CD4-positive, alpha-beta T cell treated with Interleukin-15 for 1 hour (primary cell): Measurements from ENCODE around the gene SLC5A10.
A peak's percentile ranks its signal among the peaks of the same experiment; 100 is the strongest.
"Not testable (repeated sequence)": the region's sequence is repeated elsewhere in the genome, so short reads cannot be mapped to it uniquely, and the experiment has no call there.

ENCODE experiments used
- DNase-seq: peaks from one replicate; pipeline ENCODE4 v3.0.0-alpha.2; 2020

SLC5A10 gene

GRCh38 chr17:18948476-18949006, 3.4 kb upstream of the SLC5A10 start:
- DNase-seq, result no peak

DNA sequence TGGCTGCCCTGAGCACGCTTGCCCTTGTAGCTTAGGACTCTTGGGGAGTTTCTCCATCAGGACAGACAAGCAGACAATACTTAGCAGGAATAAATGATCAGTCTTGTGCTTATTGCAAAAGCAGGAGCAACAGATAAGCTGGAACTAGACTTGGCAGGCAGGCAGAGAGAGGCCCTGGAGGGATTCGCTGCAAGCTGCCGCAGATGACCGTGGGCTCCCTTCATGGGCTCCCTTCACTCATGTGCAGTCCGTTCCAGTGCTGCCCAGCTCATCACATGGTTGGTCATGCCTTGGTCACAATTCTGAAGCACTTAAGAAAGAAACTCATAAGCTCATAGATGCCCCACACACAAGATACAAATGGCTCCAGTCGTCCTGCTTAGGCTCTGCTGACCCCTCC, 2.4 kb upstream of the SLC5A10 start:
- DNase-seq, result peak; percentile 2

- no peak for DNase-seq
Measured at GRCh38 chr17:18950346-18950745, 1.6 kb upstream of the SLC5A10 start.

DNA sequence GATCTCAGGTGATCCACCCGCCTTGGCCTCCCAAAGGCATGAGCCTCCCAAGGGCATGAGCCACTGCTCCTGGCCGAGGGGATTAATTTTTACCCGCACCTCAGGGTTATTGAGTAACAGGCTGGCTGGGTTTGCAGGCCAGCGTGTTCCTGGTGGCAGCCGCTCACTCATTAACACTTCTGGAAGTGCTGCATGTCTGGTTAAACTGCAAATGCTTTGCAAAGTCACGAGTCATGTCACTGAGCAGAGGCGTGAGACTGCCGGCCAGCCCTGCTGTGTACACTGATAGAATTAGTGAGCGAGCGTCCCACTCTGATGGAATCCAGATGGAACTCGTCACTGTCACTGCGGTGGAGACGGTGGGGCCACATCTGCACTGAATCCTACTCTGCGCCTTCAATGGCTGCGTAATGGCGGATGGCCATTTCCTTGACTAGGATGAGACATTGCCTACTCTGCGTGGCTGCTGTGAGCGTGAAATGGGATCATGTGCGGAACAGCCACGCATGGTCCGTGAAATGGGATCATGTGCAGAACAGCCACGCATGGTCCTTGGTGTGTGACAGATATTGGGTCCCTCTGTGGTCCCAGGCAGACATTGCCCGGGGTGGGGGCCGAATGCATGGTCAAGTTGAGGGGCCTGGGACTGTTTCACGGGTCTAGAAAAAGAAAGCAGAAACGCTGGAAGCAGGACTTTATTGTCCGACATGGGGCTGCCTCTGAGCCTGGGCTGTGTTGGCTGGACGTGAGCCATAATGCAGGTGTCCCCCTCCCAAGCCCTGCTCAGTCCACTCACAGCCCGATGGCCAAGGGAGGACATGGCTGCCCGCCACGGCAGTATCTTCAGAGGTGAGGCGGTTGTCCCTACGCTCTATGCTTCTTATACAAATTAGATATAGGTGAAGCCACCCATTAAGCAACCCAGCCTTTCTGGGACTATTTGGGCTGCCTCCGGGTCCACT, 740 bp upstream of the SLC5A10 start:
- DNase-seq, result peak; percentile 15

- no peak for DNase-seq
Measured at GRCh38 chr17:18953231-18953728, 1.3 kb downstream of the SLC5A10 start.

DNA sequence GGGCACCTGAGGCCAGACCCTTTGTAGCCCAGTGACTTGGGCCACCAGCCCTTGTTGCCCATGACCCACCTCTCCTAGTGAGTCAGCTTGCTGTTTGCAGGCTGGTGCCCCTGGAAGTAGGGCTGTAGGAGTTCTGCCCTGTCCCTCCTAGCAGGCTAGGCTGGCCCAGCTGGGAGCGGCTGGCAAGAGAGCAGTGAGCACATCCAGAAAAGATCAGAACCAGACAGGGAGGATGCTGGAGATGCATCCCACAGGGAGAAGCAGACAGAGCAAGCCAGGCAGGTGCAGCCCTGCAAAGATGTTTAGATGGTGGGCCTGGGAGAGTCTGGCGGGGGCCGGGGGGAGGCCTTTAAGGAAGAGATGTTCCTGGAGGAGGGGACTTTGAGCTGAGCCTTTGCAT, 2.4 kb downstream of the SLC5A10 start:
- DNase-seq, result no peak

GRCh38 chr17:18955009-18955408, 3.0 kb downstream of the SLC5A10 start:
- no peak for DNase-seq

GRCh38 chr17:18956021-18956420, 4.1 kb downstream of the SLC5A10 start:
- DNase-seq, result not testable (repeated sequence)

- no peak for DNase-seq
Measured at GRCh38 chr17:18956581-18956980, 4.6 kb downstream of the SLC5A10 start.

- no peak for DNase-seq
Measured at GRCh38 chr17:18957831-18958230, 5.9 kb downstream of the SLC5A10 start.

DNA sequence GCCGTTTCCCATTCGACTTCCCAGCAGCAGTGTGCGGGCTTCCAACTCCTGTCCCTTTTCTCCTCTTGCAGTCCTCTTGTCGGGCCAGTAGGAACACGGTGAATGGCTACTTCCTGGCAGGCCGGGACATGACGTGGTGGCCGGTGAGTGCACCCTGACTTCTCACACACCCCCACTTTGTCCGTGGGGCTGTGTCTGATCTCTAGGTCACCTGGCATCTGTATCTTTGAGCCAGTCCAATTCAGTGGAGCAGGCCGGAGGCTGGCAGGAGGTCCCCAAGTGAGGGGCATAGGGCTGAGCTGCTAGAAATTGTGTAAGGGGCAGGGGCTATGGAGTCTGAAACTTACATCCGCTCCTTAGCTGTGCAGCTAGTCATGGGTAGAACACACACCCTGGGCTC, 6.6 kb downstream of the SLC5A10 start:
- no peak for DNase-seq

DNA sequence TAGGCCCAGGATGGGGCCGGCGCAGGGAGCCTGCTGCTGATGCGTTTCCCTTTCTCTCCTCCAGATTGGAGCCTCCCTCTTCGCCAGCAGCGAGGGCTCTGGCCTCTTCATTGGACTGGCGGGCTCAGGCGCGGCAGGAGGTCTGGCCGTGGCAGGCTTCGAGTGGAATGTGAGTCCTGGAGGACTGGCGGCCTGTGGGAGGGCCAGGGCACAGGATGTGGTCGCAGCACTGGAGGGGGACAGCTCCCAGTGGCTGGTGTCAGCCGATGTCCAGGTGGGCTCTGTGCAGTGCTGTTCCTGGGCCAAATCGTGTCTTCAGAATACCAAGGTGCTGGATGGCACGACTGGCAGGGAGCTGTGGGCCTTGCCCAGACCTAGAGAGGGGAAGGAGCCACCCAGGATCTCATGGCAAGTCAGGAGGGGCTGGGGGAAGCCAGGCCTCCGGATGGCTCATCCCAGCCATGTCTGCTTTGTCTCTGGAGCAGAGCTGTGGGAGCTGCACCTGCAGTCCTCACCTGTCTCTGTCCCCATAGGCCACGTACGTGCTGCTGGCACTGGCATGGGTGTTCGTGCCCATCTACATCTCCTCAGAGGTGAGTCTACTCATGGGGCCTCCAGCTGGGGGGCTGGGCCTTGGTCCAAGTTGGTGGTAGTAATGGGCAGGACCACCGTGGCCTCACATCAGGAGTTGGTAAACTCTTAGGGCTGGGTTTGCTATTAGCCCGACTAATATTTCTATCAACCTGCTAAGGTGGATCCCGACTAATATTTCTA, 7.3 kb downstream of the SLC5A10 start:
- no peak for DNase-seq

DNA sequence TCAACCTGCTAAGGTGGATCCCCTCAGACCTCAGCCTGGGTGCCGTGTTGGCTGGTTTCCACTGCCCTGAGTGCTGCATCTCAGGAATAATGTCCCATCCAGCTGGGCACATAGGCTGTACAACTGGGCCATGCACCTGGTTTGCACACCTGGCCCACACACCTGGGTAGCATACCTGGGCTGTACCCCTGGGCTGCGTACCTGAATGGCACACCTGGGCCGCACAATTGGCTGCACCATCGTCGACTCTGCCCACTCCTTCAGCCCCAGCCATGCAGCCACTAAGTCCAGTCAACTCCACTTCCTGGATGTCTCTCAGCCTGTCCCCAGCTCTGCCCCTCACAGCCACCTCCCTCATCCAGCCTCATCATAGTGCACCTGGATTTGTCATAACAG, 7.9 kb downstream of the SLC5A10 start:
- no peak for DNase-seq

- no peak for DNase-seq
Measured at GRCh38 chr17:18960241-18960665, 8.3 kb downstream of the SLC5A10 start.

DNA sequence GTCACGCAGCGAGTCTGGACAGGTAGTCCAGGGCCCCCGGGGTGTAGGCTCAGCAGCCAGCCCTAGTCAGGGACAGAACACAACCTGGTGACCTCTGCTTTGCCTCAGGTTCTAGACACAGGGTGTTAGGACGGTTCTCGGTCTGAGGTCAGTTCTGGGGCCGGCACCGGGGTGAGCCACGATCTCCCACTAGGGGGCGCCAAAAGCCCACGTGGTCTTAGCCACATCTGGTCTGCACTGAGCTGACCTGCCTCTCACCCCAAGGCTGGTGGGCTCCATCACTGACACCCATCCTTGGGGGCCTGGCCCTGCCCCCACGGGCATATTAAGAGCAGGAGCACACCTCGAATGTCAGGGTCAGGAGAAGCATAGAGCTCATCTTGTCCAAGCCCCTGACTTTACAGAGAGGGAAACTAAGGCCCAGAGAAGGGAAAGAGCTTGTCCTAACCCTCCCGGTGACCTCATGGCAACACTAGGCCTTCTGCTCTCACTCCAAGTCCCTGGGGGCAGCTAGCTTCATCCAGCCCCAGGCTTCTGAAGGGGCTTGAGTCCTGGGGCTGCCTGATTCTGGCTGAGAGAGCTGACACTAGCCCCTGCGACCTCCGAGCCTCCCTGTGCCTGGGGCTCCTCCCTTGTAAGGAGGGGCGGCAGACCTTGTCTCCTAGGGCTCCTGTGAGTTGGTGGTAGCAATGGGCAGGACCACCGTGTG, 9.0 kb downstream of the SLC5A10 start:
- peak; percentile 72 for DNase-seq

- no peak for DNase-seq
Measured at GRCh38 chr17:18961634-18962493, 9.9 kb downstream of the SLC5A10 start.

DNA sequence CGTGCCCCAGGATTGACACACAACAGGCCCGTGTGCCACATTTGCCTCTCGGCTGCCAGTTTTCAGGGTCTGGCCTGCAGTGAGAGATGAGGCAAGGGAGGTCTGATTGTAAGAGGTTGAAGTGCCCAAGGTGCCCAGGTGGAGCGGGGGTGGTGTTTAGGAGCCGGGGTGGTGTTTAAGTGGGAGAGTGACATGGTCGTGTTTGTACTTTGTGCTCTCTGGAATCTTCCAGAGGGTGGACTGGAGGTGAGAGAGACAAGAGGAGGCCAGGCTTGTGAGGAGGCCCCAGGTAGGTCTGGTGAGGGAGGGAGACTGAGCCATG, 10.5 kb downstream of the SLC5A10 start:
- DNase-seq, result no peak

DNA sequence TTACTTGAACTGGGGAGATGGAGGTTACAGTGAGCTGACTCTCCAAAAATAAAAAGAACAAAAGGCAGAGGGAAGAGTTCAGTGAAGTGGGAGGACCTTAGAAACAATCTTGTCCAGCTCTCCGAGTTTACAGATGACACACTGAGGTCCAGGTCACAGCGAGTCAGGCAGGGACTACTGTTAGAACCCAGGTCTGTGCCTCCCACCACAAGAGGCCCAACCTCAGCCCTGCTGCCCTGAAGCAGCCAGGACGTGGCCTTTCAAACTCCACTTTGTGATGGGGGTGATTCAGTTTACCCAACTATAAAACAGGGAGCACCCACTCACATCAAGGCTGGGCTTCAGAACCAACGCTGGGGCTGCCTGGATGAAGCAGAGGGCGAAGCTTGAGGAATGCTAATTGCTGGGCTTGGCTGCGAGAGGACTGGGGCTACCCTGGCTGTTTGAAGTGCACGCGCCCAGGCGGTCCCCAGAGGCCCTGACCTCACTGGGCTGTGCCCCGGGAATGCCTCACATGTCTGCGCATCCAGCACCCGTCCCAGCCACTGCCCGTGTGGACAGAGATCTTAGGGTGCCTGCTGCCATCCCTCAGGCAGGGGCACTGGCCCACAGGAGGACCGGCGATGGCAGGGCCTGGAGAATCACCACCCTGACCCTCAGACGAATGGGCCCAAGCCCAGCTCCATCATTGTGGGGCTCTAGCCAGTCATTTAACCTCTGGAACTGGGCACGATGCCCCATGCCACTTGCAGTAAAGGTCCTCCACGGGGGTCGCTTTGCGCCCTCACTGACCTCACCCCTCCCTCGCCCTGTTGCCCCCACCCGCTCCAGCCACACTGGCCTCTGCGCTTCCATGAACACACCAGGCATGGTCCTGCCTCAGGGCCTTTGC, 11.4 kb downstream of the SLC5A10 start:
- no peak for DNase-seq

DNA sequence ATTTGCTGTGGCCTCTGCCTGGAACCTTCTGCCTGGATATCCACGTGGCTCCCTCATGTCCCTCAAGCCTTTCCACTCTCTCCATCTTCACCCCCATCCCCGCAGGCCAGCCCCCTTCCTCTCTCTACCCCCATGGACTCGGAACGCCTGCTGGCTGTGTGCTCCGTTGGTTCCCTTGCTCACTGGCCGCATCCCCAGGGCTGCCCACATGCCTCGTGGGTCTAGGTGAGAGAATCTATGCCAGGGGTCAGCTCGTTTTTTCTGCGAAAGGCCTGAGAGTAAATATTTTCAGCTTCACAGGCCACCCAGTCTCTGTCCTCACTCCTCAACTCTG, 12.0 kb downstream of the SLC5A10 start:
- no peak for DNase-seq

GRCh38 chr17:18964550-18964949, 12.6 kb downstream of the SLC5A10 start:
- DNase-seq, result no peak
